HCT116 (cell line): Measurements from ENCODE around the gene CORO2A. TPM values are rescaled to one million over a fixed set of nuclear protein-coding genes. Genes with fewer than 3 reads are reported as not detected.

Experiments
- ATAC-seq: fragments of 200-7000 bp; cut with Tn5 transposase; 2 replicates; pipeline ENCODE4 v1.9.1; 2020; ENCODE audit warnings: mild to moderate bottlenecking, moderate library complexity
- BruUV-seq: library from RNA; stranded (reverse); fragments of 400-500 nt; replicated peaks from 2 replicates; lab custom pipeline; 2021; lab: Mats Ljungman, UMichigan
- CTCF ChIA-PET: fragments of 300-600 bp; sonication (Branson Sonifier 250); formaldehyde crosslinking; loops from one replicate; lab custom pipeline; 2021; ENCODE audit warnings: antibody characterized with exemption; lab: Charles Lee
- POLR2A ChIA-PET: fragments of 300-600, 350-600 bp; sonication (Branson Sonifier 250); formaldehyde crosslinking; loops from one replicate; lab custom pipeline; 2021; ENCODE audit warnings: antibody characterized with exemption; lab: Charles Lee
- RAD21 ChIA-PET, 2 experiments: fragments of 300-600 bp; sonication (Branson Sonifier 250); formaldehyde crosslinking; loops; one replicate each; lab custom pipeline; 2023; ENCODE audit warnings: low total read pairs in 2 of 2; ENCODE audit not compliant: uncharacterized antibody in 2 of 2, unreplicated experiment in 2 of 2, low non-redundant PET in 1 of 2; lab: Charles Lee
- DNase-seq: peaks from one replicate; pipeline ENCODE4 v3.0.0-alpha.2; 2010; ENCODE audit warnings: low read depth, low spot score
- H2AFZ ChIP-seq: fragments of 200-600 bp; shearing (Covaris generic), sonication (generic); 2 replicates; pipeline ENCODE4 v1.6.1; 2017; ENCODE audit warnings: low read depth, mixed run types, mixed read lengths, antibody characterized with exemption, low read length; ENCODE audit not compliant: poor library complexity, severe bottlenecking
- H3K27ac ChIP-seq: 2 replicates; pipeline ENCODE4 v1.5.1; 2012; ENCODE audit warnings: low read depth, low read length
- H3K27me3 ChIP-seq: fragments of 200-600 bp; sonication (generic); 2 replicates; pipeline ENCODE4 v1.6.1; 2016; ENCODE audit warnings: mixed run types, low read length, mixed read lengths; ENCODE audit not compliant: insufficient read depth
- H3K36me3 ChIP-seq, 2 experiments: fragments of 200-500 bp in 1 of 2; fragments of 200-600 bp in 1 of 2; sonication (Bioruptor generic) in 1 of 2; sonication (generic) in 1 of 2; 2 replicates each; pipeline versions ENCODE4 v1.5.1 to v1.6.1; 2014 to 2016; ENCODE audit warnings: low read length in 2 of 2, inconsistent platforms in 1 of 2, mixed read lengths in 1 of 2, mixed run types in 1 of 2; ENCODE audit not compliant: insufficient read depth in 2 of 2, control insufficient read depth in 1 of 2
- H3K4me1 ChIP-seq, 2 experiments: fragments of 200-600 bp in 1 of 2; sonication (generic) in 1 of 2; 2 replicates each; pipeline versions ENCODE4 v1.5.1 to v1.6.1; 2012 to 2017; ENCODE audit warnings: low read length in 2 of 2, inconsistent platforms in 1 of 2, mild to moderate bottlenecking in 1 of 2, mixed read lengths in 1 of 2, mixed run types in 1 of 2, moderate library complexity in 1 of 2; ENCODE audit not compliant: insufficient read depth in 2 of 2, control insufficient read depth in 1 of 2
- H3K4me2 ChIP-seq: fragments of 200-600 bp; sonication (generic); 2 replicates; pipeline ENCODE4 v1.6.1; 2017; ENCODE audit warnings: mixed run types, low read length, mixed read lengths
- H3K4me3 ChIP-seq, 2 experiments: fragments of 200-600 bp in 1 of 2; sonication (generic) in 1 of 2; replicated peaks in 1 of 2; 2 replicates each; pipeline ENCODE4 v1.5.1; 2011 to 2016; ENCODE audit warnings: low read length in 2 of 2, control low read depth in 1 of 2, low read depth in 1 of 2, mild to moderate bottlenecking in 1 of 2, mixed read lengths in 1 of 2, mixed run types in 1 of 2
- H3K79me2 ChIP-seq: fragments of 200-600 bp; sonication (generic); 2 replicates; pipeline ENCODE4 v1.6.1; 2017; ENCODE audit warnings: mild to moderate bottlenecking, mixed run types, low read length, moderate library complexity, mixed read lengths; ENCODE audit not compliant: insufficient read depth
- H3K9ac ChIP-seq: fragments of 200-600 bp; sonication (generic); 2 replicates; pipeline ENCODE4 v1.6.1; 2016; ENCODE audit warnings: low read length, mixed read lengths
- H3K9me2 ChIP-seq: fragments of 200-600 bp; sonication (generic), shearing (Covaris generic); 2 replicates; pipeline ENCODE4 v1.6.1; 2017; ENCODE audit warnings: mixed run types, mild to moderate bottlenecking, moderate library complexity; ENCODE audit not compliant: insufficient read depth
- H3K9me3 ChIP-seq, 2 experiments: fragments of 200-500 bp in 1 of 2; fragments of 200-600 bp in 1 of 2; sonication (Bioruptor generic) in 1 of 2; sonication (generic) in 1 of 2; 2 replicates each; pipeline ENCODE4 v1.6.1; 2014 to 2017; ENCODE audit warnings: low read length in 2 of 2, mixed read lengths in 2 of 2, inconsistent platforms in 1 of 2, low read depth in 1 of 2, mild to moderate bottlenecking in 1 of 2, mixed run types in 1 of 2, moderate library complexity in 1 of 2; ENCODE audit not compliant: control insufficient read depth in 1 of 2, insufficient read depth in 1 of 2
- H4K20me1 ChIP-seq: fragments of 200-600 bp; sonication (generic), shearing (Covaris generic); 2 replicates; pipeline ENCODE4 v1.6.1; 2017; ENCODE audit warnings: mixed run types, mild to moderate bottlenecking, moderate library complexity; ENCODE audit not compliant: insufficient read depth
- ATF3 ChIP-seq: IDR thresholded peaks from 2 replicates; pipeline ENCODE4 v1.6.1; 2012
- CBX3 ChIP-seq: IDR thresholded peaks from 2 replicates; pipeline ENCODE4 v1.6.1; 2012; ENCODE audit warnings: low read depth
- CEBPB ChIP-seq: IDR thresholded peaks from 2 replicates; pipeline ENCODE4 v1.6.1; 2012; ENCODE audit warnings: low read depth
- CTCF ChIP-seq, 3 experiments: fragments of 200-600 bp in 1 of 3; sonication (generic) in 1 of 3; IDR thresholded peaks in 2 of 3; conservative IDR thresholded peaks in 1 of 3; 2 replicates each; pipeline ENCODE4 v1.5.1; 2012 to 2017; ENCODE audit warnings: low read depth in 2 of 3, low read length in 2 of 3, antibody characterized with exemption in 1 of 3, borderline replicate concordance in 1 of 3, control low read depth in 1 of 3, mild to moderate bottlenecking in 1 of 3, mixed read lengths in 1 of 3, mixed run types in 1 of 3, moderate library complexity in 1 of 3; ENCODE audit not compliant: insufficient read depth in 1 of 3
- EGR1 ChIP-seq: IDR thresholded peaks from 2 replicates; pipeline ENCODE4 v1.6.1; 2012; ENCODE audit warnings: low read depth
- ELF1 ChIP-seq: IDR thresholded peaks from 2 replicates; pipeline ENCODE4 v1.6.1; 2012; ENCODE audit warnings: low read depth, borderline replicate concordance
- EZH2phosphoT487 ChIP-seq: fragments of 200-600 bp; IDR thresholded peaks from 2 replicates; pipeline ENCODE4 v1.6.1; 2018; ENCODE audit warnings: antibody characterized with exemption, borderline replicate concordance
- JUND ChIP-seq: IDR thresholded peaks from 2 replicates; pipeline ENCODE4 v1.6.1; 2012
- MAX ChIP-seq: IDR thresholded peaks from 2 replicates; pipeline ENCODE4 v1.6.1; 2012
- POLR2A ChIP-seq: IDR thresholded peaks from 2 replicates; pipeline ENCODE4 v1.7.0; 2011; ENCODE audit warnings: borderline replicate concordance; ENCODE audit not compliant: insufficient read depth, insufficient read length; ENCODE audit errors: extremely low read depth
- SIN3A ChIP-seq: IDR thresholded peaks from 2 replicates; pipeline ENCODE4 v1.6.1; 2012; ENCODE audit warnings: low read depth
- SP1 ChIP-seq: IDR thresholded peaks from 2 replicates; pipeline ENCODE4 v1.6.1; 2012; ENCODE audit warnings: low read depth
- SRF ChIP-seq: IDR thresholded peaks from 2 replicates; pipeline ENCODE4 v1.6.1; 2012; ENCODE audit warnings: low read depth
- TCF7L2 ChIP-seq: IDR thresholded peaks from 2 replicates; pipeline ENCODE4 v1.7.0; 2011; ENCODE audit warnings: borderline replicate concordance, inconsistent platforms; ENCODE audit not compliant: insufficient read depth, insufficient read length; ENCODE audit errors: extremely low read depth
- ZFX ChIP-seq: fragments of 450-650 bp; IDR thresholded peaks from 2 replicates; pipeline ENCODE4 v1.6.1; 2017
- intact Hi-C: fragments of 100-400 bp; cut with micrococcal nuclease; formaldehyde crosslinking; loops from 2 replicates; pipeline ENCODE4 v1.10.0; 2022
- total RNA-seq: library from RNA; stranded (reverse); gene quantifications from one replicate; pipeline ENCODE4 v1.2.1, GENCODE V29; 2021; ENCODE audit not compliant: unreplicated experiment
- TF ChIP-seq, protein P1 (sequence below): IDR thresholded peaks from 2 replicates; pipeline ENCODE4 v1.6.1; 2011; ENCODE audit warnings: mild to moderate bottlenecking, low read length, moderate library complexity; ENCODE audit not compliant: insufficient replicate concordance; ENCODE audit errors: extremely low read depth
- TF ChIP-seq, protein P2 (sequence below): IDR thresholded peaks from 2 replicates; pipeline ENCODE4 v1.6.1; 2012; ENCODE audit warnings: low read depth

Gene CORO2A
- total RNA-seq, 1 experiment from 2014 or later, result 5.7 TPM

GRCh38 chr9:98154678-98155077, 37.8 kb downstream of the CORO2A start:
- H3K9me3 ChIP-seq, result no peaks in the 10 kb centered on the region
- no peaks in the 10 kb centered on the region for H3K4me1 ChIP-seq
- H2AFZ ChIP-seq, result no peak overlapping the region
- ATAC-seq, result no peak
- H4K20me1 ChIP-seq, result no peaks in the 10 kb centered on the region
- DNase-seq, result no peak
- no peak overlapping the region for H3K4me3 ChIP-seq
- POLR2A ChIA-PET, result no interaction called here
- H3K4me2 ChIP-seq, result no peak overlapping the region
- BruUV-seq, result no TSS peak
- no peaks in the 10 kb centered on the region for H3K79me2 ChIP-seq
- H3K9ac ChIP-seq, result no peak overlapping the region
- TF ChIP-seq TCF7L2 (no peak), EGR1 (no peak), CTCF (IDR thresholded peaks at IDR 0.05 in 2 of 3, conservative IDR thresholded peaks at IDR 0.05 in 1 of 3; ENCODE audit: borderline replicate concordance in 1 of 3, insufficient read depth in 1 of 3, low read depth in 2 of 3, low read length in 2 of 3) (no peak), ZFX (no peak), ELF1 (no peak), CBX3 (no peak), SIN3A (no peak), POLR2A (no peak), SP1 (no peak), ATF3 (no peak), CEBPB (no peak), SRF (no peak), MAX (no peak), JUND (no peak), EZH2phosphoT487 (no peak)
- TF ChIP-seq, protein P1, sequence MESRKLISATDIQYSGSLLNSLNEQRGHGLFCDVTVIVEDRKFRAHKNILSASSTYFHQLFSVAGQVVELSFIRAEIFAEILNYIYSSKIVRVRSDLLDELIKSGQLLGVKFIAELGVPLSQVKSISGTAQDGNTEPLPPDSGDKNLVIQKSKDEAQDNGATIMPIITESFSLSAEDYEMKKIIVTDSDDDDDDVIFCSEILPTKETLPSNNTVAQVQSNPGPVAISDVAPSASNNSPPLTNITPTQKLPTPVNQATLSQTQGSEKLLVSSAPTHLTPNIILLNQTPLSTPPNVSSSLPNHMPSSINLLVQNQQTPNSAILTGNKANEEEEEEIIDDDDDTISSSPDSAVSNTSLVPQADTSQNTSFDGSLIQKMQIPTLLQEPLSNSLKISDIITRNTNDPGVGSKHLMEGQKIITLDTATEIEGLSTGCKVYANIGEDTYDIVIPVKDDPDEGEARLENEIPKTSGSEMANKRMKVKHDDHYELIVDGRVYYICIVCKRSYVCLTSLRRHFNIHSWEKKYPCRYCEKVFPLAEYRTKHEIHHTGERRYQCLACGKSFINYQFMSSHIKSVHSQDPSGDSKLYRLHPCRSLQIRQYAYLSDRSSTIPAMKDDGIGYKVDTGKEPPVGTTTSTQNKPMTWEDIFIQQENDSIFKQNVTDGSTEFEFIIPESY, result no peak
- TF ChIP-seq, protein P2, sequence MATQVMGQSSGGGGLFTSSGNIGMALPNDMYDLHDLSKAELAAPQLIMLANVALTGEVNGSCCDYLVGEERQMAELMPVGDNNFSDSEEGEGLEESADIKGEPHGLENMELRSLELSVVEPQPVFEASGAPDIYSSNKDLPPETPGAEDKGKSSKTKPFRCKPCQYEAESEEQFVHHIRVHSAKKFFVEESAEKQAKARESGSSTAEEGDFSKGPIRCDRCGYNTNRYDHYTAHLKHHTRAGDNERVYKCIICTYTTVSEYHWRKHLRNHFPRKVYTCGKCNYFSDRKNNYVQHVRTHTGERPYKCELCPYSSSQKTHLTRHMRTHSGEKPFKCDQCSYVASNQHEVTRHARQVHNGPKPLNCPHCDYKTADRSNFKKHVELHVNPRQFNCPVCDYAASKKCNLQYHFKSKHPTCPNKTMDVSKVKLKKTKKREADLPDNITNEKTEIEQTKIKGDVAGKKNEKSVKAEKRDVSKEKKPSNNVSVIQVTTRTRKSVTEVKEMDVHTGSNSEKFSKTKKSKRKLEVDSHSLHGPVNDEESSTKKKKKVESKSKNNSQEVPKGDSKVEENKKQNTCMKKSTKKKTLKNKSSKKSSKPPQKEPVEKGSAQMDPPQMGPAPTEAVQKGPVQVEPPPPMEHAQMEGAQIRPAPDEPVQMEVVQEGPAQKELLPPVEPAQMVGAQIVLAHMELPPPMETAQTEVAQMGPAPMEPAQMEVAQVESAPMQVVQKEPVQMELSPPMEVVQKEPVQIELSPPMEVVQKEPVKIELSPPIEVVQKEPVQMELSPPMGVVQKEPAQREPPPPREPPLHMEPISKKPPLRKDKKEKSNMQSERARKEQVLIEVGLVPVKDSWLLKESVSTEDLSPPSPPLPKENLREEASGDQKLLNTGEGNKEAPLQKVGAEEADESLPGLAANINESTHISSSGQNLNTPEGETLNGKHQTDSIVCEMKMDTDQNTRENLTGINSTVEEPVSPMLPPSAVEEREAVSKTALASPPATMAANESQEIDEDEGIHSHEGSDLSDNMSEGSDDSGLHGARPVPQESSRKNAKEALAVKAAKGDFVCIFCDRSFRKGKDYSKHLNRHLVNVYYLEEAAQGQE, result no peak
- H3K27ac ChIP-seq, result no peak overlapping the region
- RAD21 ChIA-PET, result no interaction called here
- no peaks in the 10 kb centered on the region for H3K27me3 ChIP-seq
- CTCF ChIA-PET, result interaction anchor here (0.6 kb wide), 1 partner anchor 1419 kb away, joined by 3 read pairs; no protein-coding TSS in a partner anchor
- no peaks in the 10 kb centered on the region for H3K9me2 ChIP-seq
- intact Hi-C loops, result no loop called here
- H3K36me3 ChIP-seq, result no peaks in the 10 kb centered on the region
